Testis (tissue), 2 donors: ENCODE data around the gene RASAL1.

Source experiments
- POLR2A ChIP-seq: fragments of 450-650 bp; IDR thresholded peaks from one replicate; pipeline ENCODE4 v1.6.1; 2017; ENCODE audit warnings: antibody characterized with exemption, mild to moderate bottlenecking, moderate library complexity
- TF ChIP-seq, protein P1 (sequence below), 3 experiments: fragments of 450-650 bp in 2 of 3; fragments of 200-600 bp in 1 of 3; sonication (generic) in 1 of 3; IDR thresholded peaks; one replicate each; pipeline ENCODE4 v1.5.1; 2016 to 2019; ENCODE audit warnings: antibody characterized with exemption in 3 of 3, mild to moderate bottlenecking in 2 of 3, moderate library complexity in 1 of 3

DNA sequence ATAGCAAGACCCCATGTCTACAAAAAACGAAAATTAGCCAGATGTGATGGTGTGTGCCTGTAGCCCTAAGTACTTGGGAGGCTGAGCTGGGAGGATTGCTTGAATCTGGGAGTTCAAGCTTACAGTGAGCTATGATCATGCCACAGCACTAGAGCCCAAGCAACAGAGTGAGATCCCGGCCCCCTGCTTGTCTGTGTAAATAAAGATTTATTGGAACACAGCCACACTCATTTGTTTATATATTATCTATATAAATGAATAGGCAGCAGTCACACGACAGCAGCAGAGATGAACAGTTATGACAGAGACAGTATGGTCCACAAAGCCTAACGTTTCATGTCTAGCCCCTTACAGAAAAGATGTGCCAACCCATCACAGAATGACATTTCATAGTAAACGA is 34.9 kb upstream of the RASAL1 start:
- TF ChIP-seq, protein P1, sequence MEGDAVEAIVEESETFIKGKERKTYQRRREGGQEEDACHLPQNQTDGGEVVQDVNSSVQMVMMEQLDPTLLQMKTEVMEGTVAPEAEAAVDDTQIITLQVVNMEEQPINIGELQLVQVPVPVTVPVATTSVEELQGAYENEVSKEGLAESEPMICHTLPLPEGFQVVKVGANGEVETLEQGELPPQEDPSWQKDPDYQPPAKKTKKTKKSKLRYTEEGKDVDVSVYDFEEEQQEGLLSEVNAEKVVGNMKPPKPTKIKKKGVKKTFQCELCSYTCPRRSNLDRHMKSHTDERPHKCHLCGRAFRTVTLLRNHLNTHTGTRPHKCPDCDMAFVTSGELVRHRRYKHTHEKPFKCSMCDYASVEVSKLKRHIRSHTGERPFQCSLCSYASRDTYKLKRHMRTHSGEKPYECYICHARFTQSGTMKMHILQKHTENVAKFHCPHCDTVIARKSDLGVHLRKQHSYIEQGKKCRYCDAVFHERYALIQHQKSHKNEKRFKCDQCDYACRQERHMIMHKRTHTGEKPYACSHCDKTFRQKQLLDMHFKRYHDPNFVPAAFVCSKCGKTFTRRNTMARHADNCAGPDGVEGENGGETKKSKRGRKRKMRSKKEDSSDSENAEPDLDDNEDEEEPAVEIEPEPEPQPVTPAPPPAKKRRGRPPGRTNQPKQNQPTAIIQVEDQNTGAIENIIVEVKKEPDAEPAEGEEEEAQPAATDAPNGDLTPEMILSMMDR (IDR thresholded peaks at IDR 0.05), result no peak
- no peak for TF ChIP-seq POLR2A
